ENCODE results near the gene KIF5B.
"Not testable (repeated sequence)": the region's sequence is repeated elsewhere in the genome, so short reads cannot be mapped to it uniquely, and the experiment has no call there.

Gene KIF5B

DNA sequence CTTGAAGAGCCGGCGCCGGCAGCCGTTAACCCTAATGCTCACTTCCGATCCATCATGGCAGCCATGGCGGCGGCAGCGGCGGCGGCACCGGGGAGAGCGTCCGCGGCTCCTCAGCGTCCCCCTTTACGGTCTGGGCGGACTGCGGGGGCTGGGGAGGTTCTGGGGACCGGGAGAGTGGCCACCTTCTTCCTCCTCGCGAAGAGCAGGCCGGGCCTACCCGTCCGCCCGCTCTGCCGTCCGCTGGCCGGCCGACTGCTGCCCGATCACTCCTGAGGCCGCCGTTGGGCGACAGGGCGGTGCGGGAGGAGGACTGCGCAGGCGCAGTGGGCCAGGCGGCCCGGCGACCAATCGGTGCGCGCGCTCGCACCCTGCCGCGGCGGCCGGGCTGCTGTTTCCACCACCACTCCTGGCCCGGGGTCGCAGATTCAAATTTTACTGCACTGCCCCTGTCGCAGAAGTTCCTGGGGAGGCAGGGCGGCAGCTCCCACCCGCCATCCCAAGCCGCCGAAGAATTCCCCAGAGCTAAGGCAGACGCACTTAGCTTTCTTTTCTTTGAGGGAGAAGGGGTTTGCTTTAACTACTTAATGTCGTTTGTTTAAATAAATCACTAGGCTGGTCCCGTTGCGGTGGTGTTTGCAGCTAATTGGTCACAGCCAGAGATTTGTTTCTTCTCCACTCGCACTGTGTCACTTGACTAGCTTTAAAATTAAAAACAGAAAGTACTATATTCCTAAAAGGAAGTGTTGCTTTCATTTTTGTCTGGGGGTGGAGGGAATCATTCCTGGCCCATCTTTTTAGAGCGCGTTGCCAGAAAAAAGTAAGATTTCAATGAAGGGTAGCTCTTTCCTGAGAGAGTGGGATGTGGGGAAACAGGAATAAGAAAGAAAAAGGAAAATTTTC, at the start of gene KIF5B:
KIF5B (minus strand) TSS at position 290 of the 900 bp plus-strand sequence. CDS start 452 bp downstream, outside the sequence.
- DNase-seq (ENCODE audit: low read depth in 3 of 3): peak; percentile 73 to 83 (median 75)

DNA sequence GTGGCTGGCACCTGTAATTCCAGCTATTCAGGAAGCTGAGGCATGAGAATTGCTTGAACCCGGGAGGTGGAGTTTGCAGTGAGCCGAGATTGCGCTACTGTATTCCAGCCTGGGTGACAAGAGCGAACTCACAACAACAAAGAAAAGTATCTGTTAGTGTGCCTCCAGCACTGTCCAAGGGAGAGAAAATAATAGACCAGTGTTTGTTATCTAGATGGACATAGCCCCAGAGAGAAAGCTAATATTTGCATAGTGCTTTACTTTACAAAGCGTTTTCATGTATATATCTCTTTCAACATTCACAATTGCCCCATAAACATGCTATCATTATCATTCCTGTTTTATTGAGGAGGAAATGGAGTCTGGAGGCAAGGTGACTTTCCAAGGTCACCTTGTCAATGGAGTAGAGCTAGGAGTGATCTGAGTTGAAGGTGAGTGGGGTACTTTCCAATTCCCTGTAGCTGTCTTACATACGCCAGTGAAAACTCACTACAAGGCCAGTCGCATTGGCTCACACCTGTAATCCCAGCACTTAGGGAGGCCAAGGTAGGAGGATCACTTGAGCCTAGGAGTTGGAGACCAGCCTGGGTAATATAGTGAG, 49.7 kb upstream of the KIF5B start:
- no peak for DNase-seq (ENCODE audit: low read depth in 3 of 3)

DNA sequence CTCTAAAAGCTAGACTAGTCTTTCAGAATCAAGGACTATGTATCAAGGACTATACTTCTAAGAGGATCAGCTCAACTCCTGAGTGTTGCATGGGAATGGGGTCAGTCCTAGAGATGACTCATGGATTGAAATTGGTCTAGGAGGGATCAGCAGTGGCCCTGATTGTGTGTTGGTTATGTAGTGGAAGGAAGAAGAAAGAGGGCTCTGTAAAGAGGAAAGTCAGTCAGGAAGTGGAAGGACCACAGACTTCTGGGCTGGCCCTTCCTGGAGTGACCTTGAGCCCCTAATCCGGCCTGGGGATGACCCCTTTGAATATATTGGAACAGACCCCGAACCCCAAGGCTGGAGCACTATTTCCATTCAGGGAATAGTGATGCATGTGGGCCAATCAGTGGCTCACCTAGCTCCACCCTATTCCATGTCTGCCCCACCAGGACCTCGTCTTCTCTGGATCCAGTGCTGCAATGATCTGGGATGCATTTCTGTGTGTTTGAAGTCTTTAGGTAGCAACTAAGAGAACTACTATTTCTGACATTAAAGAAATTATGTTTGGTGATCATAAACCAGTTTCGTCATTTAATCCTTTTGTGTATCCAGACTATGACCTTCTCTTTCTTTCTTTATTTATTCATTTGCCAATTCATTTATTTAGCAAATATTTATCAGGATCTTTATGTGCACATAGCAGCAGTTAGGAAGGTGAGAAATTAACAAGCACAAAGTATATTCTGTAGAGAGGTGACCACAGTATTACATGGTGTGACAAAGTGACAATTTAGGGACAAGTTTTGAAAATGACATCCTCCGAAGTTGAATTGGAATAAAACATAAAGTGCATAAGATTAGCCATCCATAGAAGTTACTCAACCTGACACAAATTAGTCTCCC, 48.6 kb upstream of the KIF5B start:
- no peak for DNase-seq (ENCODE audit: low read depth in 3 of 3)

DNA sequence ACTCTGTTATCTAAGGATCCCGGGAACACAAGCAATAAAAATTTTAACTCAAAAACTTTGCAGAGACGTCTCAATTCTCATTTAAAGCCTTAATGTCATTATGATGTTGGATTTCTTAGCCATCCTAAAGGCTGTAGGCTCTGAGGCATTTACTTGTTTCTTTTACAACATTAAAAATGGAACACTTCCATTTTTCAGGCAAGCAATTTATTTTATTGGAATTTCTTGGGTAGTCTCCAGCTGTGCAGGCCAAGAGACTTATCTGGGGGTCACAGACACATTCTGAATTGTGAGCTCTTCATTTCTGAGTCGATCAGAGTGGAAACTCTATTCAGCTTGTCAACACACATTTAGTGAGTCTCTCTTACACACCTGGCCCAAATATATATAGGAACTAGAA, 48.0 kb upstream of the KIF5B start:
- no peak for DNase-seq (ENCODE audit: low read depth in 3 of 3)

DNA sequence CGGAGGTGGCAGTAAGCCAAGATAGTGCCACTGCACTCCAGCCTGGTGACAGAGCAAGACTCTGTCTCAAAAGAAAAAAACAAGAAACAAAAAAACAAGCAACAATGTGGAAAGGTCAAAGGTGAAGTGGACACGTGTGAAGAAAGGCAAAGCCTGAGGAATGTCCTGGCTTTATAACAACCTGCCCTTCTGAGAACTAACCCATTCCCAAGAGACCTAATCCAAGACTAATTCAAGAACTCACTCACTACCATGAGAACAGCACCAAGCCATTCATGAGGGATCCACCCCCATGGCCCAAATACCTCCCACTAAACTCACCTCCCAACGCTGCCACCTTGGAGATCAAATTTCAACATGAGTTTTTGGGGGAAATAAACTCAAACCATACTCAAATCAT, 47.5 kb upstream of the KIF5B start:
- DNase-seq (ENCODE audit: low read depth in 3 of 3): no peak

DNA sequence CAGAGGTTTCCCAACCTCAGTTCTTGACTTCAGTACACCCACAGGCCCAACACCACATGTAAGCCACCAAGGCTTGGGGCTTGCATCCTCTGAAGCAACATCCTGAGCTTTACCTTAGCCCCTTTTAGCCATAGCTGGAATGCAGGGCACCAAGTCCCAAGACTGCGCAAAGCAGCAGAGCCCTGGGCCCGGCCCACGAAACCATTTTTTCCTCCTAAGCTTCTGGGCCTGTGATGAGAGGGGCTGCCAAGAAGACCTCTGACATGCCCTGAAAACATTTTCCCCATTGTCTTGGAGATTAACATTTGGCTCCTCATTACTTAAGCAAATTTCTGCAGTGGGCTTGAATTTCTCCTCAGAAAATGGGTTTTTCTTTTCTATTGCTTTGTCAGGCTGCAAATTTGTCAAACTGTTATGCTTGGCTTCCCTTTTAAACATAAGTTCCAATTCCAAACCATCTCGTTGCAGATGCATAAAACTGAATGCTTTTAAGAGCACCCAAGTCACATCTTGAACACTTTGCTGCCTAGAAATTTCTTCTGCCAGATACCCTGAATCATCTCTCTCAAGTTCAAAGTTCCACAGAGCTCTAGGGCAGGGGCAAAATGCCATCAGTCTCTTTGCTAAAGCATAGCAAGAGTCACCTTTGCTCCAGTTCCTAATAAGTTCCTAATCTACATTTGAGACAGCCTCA, 42.5 kb upstream of the KIF5B start:
- DNase-seq (ENCODE audit: low read depth in 3 of 3): not testable (repeated sequence)

DNA sequence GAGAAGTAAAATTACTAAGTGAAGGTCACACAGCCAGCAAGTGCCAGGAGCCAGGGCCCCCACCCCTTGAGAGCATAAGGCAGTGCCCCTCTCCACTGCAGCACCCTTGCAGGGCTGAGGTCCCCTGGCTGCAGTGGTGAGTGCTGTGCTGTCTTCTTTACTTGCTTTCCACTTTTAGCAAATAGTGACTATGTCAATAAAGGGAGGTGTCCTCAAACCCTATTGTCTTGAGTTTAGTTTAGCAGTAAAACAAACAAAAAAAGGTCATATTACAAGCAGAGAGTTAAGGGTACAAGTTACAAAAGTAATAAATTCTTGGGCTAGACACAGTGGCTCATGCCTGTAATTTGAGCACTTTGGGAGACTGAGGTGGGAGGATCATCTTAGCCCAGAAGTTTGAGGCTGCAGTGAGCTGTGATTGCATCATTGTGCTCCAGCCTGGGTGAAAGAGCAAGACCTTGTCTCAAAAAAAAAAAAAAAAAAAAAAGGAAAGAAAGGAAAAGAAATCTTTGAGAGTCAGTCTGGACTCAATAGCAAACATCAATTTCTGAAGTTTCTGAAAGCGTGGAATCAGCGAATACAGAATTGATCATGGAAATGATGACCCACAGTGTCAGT, 39.0 kb upstream of the KIF5B start:
- DNase-seq (ENCODE audit: low read depth in 3 of 3): no peak

DNA sequence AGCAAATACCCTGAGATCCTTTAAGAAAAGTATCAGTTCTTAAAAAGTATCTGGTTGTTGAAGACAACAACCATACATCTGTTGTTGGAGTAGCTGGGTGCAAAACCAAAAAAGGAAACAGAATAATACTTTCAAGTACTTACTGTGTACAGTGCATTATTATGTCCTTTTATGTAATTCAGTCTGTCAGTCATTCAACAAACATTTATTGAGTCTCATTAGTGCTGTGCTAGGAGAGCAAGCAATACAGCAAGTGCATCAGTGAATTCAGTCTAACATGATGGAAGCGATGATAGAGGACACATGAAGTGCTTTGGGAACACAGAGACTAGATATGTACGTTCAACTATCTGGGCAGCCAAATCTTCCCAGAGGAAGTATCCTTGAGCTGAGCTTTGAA, 37.4 kb upstream of the KIF5B start:
- DNase-seq (ENCODE audit: low read depth in 3 of 3): no peak

DNA sequence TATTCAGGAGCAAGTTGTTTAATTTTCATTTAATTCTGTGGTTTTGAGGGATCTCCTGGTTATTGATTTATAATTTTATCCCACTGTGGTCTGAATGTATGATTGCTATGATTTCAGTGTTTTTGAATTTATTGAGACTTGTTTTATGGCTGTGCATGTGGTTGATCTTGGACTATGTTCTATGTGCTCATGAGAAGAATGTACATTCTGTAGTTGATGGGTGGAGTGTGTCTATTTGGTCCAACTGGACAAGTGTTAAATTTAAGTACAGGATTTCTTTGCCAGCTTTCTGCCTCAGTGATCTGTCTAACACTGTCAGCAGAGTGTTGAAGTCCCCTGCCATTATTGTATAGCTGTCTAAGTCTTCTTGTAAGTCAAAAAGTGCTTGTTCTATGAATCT, 34.8 kb upstream of the KIF5B start:
- no peak for DNase-seq (ENCODE audit: low read depth in 3 of 3)

DNA sequence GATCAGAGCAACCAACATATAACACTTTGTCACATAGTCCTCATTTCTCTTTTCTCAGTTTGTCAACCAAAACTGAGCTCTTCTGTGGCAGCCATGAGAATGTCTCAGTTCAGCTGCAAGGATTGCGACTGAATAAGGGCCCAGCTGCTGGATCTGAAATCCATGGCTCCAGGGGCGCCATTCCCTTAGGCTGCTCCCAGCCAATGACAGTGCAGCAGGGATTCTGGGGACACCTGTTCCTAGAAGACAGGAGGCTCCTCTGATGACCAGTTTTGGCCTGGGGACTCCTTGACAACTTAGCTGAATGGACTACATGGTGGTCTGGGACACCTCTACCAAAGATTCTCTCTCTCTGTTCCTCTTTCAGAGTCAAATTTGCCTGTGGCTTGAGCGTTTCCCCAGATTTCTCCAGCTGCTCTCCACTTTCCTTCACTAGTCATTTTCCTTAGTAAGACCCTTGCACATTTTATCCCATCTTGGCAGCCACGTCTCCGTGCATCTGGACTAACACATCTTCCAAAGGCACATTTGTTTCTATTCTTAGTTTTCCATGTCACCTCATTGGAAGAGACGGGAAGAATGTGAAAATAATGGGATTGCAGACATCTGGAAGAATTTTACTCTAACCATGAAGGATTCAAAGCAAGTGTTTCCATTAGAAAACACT, 28.1 kb upstream of the KIF5B start:
- DNase-seq (ENCODE audit: low read depth in 3 of 3): no peak

DNA sequence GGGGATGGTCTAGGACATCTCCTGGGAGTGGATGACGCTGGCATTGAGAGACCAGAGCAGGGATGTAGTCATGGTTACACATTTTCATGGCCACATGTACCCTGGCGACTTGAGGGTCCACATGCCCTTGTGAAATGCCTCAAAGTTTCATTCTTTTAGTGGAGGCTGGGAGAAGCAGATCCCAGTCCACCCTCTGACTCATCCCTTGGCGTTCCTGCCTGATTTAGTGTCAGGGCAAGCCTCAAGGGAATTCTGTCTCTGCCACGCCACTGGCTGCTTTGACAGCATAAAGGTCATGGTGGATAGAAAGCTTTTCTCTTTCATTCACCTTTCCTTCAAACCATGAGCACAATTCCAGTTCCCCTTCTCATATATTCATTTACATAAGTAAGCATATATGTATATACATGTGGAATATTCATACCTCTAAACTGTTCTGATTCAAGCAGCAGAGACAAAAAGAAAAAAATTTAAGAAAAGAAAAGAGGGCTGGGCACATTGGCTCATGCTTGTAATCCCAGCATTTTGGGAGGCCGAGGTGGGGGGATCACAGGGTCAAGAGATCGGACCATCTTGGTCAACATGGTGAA, 21.8 kb upstream of the KIF5B start:
- no peak for DNase-seq (ENCODE audit: low read depth in 3 of 3)

DNA sequence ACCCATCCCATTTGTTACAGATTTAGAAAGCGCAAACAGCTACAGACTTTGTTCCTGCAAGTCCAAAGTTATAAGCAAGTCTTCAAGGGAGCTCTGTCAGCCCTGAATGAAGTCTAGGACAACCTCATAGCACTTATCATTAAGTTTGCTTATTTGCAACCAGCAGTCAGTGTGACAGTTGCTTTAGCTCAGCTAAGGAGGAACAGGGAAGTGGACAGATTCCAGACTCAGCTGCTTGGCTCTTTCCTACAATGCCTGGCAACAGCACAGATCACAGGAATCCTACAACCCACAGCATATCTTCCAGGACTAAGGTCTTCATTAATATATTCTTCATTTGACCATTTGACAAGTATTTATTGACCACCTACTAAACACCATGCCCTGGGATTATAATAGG, 17.4 kb upstream of the KIF5B start:
- no peak for DNase-seq (ENCODE audit: low read depth in 3 of 3)

DNA sequence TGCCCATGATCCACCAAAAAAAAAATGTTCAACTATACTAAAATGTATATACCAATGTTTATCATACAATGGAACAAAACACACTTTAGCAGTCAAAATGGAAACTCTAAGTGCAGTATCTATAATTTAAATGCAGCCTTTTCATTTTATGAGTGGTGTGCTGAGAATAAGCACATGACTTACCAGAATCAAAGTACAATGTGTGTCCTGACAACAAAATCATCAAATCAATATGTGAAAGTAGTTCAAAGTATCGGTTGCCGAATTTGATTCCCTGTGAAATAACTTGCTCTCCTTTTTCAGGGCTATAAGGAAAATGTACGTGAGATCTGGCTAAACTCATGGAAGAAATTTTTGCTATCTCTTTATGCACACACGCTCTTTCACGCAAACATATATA, 16.9 kb upstream of the KIF5B start:
- DNase-seq (ENCODE audit: low read depth in 3 of 3): no peak

DNA sequence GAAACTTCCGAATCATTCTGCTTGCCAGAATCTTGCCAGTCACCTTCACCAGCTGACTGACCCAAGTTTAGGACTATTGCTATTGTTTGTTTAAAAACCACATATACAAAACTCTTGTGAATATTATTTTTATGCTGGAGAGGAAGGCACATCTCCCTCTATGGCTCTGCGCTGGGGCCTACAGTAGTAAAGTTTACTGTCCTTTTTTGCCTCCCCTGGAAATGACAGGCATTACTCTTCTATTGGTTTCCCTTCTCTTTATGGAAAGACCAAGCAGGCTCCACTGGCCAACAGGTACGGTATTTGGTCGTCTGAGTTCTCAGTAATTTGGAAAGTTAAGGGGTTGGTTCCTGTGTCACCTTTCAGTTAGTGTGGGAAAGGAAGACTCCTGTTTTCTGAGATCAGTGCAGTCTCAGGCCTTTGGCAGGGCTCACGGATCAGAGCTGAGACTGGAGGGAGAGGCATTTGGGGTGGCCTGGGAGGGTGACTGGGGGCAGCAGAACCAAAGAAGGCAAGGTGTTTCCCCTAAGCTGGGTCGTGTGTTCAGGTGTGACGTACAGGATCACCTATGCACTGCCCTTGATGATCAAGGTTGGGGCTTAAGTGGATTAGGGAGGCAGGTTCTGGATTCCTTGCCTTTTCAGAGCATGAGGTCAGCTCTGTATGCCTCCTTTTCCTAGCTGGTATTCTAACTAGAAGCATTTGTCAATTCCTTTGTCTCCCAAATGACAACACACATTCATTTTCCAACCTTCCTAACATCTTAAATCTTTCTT, 16.0 kb upstream of the KIF5B start:
- no peak for DNase-seq (ENCODE audit: low read depth in 3 of 3)

DNA sequence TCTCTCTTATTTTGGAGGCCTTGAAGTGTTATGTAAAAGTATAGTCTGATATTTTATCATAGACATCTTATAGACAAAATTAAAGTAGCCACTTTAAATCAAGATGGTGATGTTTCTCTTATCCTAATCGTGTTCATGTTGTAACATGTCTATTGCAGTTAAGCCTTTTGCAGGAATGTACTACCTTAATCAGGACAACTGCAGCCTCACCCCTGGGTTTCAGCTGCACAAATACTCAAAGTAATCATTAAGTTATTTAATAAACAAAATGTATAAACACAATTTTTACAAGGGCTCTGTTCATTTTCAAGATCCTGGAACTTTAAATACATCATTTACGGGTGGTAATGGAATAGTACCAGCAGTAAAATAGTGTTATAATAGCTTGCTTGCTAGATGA, 14.4 kb upstream of the KIF5B start:
- no peak for DNase-seq (ENCODE audit: low read depth in 3 of 3)

DNA sequence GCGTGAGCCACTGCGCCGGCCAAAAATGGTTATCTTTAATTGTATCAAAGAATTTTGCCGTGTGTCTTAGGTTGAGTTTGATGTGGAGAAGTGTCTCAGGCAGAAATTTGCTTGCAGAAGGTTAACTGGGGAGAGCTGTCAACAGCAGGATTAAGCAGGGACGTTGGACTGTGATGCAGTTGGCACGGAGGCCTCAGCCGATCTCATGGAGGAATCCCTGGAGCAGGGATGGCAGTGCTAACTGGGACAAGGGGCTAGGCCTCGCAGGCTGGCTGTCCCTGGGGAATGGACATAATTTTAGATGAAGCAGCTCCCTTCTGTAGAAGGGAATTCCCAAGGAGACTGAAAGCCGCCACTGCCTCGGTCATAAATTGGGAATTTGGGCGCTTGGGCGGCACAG, 12.3 kb upstream of the KIF5B start:
- no peak for DNase-seq (ENCODE audit: low read depth in 3 of 3)

DNA sequence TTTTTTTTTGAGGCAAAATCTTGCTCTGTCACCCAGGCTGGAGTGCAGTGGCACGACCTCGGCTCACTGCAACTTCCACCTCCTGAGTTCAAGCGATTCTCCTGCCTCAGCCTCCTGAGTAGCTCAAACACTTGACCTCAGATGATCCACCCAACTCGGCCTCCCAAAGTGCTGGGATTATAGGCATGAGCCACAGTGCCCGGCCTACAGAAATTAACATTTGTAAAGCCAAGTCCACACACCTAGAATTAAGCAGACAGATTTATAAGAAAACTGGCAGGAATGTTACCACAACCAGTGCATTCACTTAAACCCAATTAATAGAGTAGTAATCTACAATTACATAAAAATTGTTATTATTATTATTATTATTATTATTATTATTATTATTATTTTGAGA, 11.7 kb upstream of the KIF5B start:
- DNase-seq (ENCODE audit: low read depth in 3 of 3): not testable (repeated sequence)

DNA sequence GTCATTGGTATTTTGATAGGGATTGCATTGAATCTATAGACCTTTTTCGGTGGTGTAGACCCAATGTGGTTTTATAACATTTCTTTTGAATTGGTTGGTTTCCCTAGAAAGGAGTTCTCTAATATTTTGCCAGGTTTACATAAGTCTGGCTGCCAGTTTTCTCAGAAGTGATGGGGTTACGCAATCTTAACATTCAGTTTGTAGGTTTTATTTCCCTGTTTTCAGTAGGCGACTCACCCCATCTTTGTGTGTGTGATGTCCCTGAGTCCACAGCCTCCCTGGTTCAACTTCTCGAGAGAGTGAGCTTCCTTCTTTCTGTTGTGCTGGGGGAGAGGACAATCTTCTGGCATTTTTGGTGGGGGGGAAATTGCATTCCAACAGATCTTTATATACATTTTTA, 9.6 kb upstream of the KIF5B start:
- DNase-seq (ENCODE audit: low read depth in 3 of 3): no peak

DNA sequence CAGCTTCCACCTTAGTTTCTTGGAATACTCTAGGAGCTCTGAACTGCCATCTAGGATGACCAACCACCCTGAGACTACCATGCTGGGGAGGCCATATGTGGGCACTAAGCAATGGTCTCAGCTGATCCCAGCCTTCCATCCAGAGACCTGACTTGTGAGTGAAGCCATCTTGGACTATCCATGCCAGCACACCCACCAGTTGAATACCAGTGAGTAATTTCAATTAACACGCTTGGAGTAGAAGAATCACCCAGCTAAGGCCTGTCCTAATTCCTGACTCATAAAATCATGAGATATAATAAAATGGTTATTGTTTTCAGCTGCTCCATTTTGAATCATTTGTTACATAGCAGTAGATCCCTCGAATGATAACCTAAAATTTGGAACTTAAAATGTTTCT, 5.2 kb upstream of the KIF5B start:
- DNase-seq (ENCODE audit: low read depth in 3 of 3): no peak

DNA sequence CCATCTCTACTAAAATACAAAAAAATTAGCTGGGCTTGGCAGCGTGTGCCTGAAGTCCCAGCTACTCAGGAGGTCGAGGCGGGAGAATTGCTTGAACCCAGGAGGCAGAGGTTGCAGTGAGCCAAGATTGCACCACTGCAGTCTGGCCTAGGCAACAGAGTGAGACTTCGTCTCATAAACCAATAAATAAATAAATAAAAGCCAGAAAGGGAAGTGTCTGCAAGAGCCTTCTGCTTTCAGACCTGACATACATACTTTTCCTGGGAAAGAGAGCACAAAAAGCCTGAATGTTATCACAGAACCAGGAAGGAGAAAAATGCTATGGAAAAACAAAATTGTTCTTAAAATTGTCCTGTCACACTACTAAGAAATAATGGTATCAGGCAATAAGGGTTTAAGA, 4.1 kb upstream of the KIF5B start:
- no peak for DNase-seq (ENCODE audit: low read depth in 3 of 3)
